Activated T-cell treated with anti-CD3 and anti-CD28 coated beads for 48 hours (primary cell): Measurements from ENCODE around the gene SMIM12.

Experiments used
- DNase-seq: peaks from one replicate; pipeline ENCODE4 v3.0.0-alpha.2; 2020; ENCODE audit warnings: low read depth

Gene SMIM12

GRCh38 chr1:34872133-34872503, 12.6 kb upstream of the SMIM12 start:
- no peak for DNase-seq

GRCh38 chr1:34871443-34872132, 12.0 kb upstream of the SMIM12 start:
- DNase-seq: no peak

- DNase-seq: no peak
Measured at GRCh38 chr1:34870395-34870794, 10.8 kb upstream of the SMIM12 start.

GRCh38 chr1:34869760-34870159, 10.2 kb upstream of the SMIM12 start:
- no peak for DNase-seq

GRCh38 chr1:34868230-34869049, 8.9 kb upstream of the SMIM12 start:
- no peak for DNase-seq

- DNase-seq: no peak
Measured at GRCh38 chr1:34867415-34867814, 7.9 kb upstream of the SMIM12 start.

- no peak for DNase-seq
Measured at GRCh38 chr1:34866762-34867109, 7.2 kb upstream of the SMIM12 start.

GRCh38 chr1:34865981-34866761, 6.6 kb upstream of the SMIM12 start:
- DNase-seq: peak; percentile 91

- no peak for DNase-seq
Measured at GRCh38 chr1:34865573-34865972, 6.0 kb upstream of the SMIM12 start.

GRCh38 chr1:34864759-34865158, 5.2 kb upstream of the SMIM12 start:
- DNase-seq: no peak

GRCh38 chr1:34863501-34863900, 4.0 kb upstream of the SMIM12 start:
- no peak for DNase-seq

- DNase-seq: peak; percentile 25
Measured at GRCh38 chr1:34858901-34859445, 576 bp downstream of the SMIM12 start.

- no peak for DNase-seq
Measured at GRCh38 chr1:34856697-34857096, 2.9 kb downstream of the SMIM12 start.

GRCh38 chr1:34852677-34853217, 6.8 kb downstream of the SMIM12 start:
- DNase-seq: peak; percentile 85

GRCh38 chr1:34851431-34852105, 8.0 kb downstream of the SMIM12 start:
- DNase-seq: no peak

GRCh38 chr1:34850382-34850781, 9.2 kb downstream of the SMIM12 start:
- no peak for DNase-seq

- DNase-seq: no peak
Measured at GRCh38 chr1:34847094-34847493, 12.5 kb downstream of the SMIM12 start.

GRCh38 chr1:34846265-34846664, 13.3 kb downstream of the SMIM12 start:
- no peak for DNase-seq

GRCh38 chr1:34845131-34845901, 14.2 kb downstream of the SMIM12 start:
- DNase-seq: no peak

- no peak for DNase-seq
Measured at GRCh38 chr1:34844252-34844634, 15.3 kb downstream of the SMIM12 start.
